ENCODE data around the gene ARPC5.

The ARPC5 gene

DNA sequence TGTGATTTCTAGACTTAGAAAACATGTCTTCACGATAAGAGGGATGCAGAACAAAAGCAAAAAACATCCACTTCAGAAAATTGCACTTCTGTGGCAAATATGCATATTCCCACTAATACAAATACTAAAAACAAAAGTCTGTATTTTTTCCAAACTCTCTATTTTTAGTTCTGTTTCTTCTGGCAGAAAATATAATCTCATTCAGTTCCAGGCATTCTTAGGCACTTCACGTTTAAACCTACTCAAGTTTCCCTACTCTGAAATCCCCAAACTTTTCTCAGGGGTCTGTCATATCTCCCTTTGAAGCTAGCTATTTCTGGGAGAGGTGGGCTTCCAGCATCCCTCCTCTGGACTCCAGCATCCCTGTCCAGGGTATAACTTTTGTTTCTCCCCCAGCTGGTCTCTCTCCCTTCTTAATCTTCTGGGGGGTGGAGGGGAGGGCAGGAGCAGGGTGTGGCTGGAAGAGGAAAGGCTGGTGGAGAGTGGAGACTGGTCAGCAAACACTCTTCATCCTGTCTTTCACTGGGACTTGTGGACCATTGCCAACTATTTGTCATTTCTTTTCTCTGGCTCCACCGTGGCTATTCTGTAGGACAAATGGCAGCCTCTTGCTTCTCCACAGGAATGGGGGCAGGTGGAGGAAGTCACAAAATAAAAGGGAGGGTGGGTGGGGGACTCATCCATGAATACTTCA, 25.7 kb downstream of the ARPC5 start:
- peak; percentile 92 for DNase-seq

DNA sequence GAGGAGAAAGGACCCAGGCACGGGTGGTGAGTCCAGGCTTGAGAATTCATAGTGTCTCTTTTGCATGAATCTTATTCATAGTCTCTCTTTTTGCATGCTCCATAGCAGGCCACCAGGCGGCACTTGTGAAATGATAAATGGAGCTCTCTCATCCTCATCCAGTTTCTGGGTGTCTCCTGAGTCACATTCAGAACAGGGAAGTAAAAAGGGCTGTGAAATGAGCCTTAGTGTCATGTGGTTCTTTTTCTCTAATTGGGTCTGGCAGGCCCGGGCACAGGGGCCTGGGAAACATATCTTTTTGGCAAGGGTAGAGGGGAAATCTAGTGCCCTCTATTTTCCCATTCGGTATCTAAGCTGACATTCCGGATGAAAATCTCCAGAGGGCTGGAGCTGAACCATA, 26.3 kb downstream of the ARPC5 start:
- peak; percentile 73 for DNase-seq

DNA sequence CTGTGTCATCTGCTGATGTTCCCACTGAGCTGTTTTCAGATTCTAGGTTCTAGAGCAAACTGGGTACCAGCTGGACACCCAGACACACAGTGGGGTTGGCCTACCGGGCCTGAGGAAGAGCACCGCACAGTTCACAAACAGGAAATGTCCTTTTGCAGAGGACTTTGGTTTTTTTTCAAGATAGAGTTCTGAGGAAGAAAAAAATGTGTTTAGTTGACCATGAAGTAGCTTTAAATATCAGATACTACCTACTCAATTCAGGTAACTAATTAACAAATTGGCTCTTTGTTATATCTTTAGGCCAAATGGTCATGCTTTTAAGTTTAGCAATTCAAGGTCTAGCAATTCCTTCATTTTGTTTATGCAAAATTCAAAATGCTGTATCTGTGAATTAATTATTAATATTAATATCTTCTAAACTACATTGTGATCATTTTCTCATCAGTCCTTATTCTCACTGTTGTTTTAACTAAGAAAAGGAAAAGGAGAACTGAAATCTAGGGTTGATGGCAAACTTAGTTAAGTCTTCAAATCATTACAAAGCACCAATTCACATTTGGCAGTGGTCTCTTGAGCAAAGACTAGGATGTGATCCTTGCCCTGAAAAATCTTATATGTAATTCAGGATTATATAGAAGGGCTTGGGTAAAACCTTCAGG, 28.1 kb downstream of the ARPC5 start:
- no peak for DNase-seq

DNA sequence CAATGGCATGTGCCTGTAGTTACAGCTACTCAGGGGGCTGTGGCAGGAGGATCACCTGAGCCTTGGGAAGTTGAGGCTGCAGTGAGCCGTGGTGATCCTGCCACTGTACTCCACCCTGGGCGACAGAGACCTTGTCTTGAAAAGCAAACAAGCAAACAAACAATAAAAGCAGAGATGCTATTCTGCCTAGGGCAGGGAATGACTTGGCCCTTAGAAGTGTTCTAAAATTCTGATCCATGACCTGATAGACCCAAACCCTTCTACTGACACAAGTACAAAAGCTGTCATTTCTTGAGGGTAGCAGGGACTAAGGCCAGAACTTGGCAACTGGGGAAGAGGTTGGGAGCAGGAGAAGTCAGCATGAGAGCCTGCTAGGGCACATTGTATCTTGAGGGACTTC, 29.7 kb downstream of the ARPC5 start:
- no peak for DNase-seq

DNA sequence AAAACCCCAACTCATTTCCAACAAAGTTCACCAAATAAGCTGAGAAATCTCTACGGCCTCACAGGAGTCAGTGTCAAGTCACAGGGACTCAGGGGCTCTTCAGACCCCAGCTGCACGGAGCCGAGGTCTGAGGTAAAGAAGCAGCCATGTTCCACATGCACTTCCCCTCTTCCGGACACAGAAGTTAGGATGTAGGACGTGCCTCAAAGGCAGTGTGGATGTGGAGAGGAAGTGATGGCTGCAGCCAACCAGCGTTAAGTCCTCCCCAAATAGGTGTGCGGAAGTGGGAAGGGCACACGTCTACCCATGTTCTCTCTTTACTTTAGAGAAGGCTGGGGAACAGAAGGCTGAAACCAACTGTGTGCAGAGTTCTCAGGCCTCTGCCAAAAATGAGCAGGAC, 30.8 kb downstream of the ARPC5 start:
- no peak for DNase-seq

DNA sequence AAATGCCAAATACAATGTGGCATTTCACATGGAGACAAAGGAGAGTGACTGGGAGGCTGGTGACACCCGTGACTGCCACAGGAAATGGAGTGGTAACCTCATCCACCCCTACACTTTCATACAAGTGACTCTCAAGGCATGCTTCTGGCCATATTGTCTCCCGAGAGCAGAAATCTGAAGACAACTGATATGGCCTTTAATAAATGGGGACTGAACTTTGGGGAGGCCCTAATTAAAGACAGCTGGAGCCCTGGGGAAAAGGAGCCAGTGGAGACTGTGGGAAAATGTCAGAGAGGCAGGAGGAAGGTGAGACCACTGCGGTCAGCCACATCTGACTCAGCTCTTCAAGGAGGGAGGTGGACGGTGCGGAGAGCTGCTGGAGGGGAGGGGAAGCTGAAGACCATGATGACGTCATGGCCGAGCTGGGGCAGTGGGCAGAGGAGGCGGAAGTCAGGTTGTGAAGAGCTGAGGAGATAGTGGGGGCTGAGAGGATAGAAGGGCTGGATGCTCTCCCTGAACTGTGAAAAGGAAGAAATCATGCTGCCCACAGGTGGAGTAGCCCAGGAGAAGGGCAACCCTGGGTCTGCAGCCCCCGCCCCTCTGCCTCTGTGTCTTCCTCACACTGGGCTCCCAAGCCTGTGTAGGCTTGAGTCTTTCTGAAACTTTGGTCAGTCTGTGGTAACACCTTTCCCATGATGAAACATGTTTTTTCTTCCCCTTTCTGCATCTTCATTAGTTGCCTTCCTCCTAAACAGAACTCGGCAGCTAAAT, 31.4 kb downstream of the ARPC5 start:
- DNase-seq, result peak; percentile 25

DNA sequence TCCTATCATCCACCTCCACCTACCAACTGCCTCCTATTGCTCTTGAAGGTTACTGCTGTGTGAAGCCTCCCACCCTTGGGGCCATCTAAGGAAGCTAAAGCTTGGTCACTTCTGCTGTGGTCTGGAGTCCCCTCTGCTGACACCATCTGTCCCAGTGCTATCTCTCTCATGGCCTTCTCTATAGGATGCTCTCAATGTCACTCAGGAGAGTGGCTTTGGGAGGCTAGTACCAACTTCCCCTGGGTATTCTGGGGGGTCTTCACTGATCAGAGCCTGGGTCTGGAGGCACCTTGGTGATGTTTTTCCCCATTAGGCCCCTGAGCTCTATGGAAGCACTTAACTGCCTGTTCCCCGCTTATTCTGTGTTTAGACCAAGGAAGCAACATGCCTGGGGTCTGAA, 33.1 kb downstream of the ARPC5 start:
- no peak for DNase-seq

DNA sequence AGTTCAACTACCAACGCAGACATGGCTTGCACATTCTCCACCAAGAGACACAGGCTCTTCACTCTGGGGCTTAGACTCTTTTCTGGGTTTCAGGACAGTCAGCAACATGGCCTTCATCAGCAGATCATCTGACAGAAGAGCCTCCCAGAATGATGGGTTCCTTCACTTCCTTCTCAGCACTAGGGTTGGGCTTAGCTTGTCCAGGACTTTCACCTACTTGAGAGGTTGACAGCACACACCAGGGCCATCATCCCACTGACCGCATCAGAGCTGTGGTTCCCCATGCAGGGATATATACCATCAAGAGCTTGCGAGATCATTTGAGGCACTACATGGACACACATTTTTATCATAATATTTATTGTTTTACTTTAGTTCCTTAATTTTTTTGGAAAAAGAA, 34.9 kb downstream of the ARPC5 start:
- no peak for DNase-seq

DNA sequence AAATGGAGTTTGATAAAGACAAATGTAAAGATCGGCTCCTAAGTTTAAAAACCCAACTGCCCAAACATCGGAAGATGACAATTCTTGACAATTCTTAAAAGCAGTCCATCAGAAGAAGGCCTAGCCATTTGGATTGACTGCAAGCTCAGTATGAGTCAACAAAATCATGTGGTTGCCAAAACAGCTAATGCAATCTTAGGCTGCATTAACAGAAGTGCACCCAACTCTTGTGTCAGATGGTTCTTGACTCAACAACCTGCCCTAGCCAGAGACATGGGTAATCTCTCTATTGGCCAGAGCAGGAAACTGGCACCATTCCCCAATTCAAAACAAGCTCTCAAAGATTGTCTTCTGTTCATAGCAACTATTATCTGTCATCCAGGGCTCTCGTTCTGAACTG, 35.4 kb downstream of the ARPC5 start:
- no peak for DNase-seq

DNA sequence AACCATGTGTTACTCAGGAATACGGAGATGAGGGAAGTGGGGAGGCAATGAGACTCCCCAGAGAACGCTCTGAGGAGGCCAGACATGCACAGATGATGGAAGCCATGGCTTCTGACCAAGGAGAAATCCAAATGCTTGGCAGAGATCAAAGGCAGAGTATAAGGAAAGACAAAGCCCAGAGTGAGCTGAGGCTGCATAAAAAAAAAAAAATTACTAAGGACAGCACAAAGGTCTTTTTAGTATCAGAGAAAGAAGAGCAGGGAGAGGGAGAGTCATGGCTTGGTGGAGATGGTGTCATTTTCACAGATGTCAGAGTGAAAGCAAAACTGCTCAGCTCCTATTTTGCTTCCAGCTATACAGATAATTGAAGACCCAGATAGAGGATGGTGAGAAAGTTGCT, 37.2 kb downstream of the ARPC5 start:
- DNase-seq, result no peak

DNA sequence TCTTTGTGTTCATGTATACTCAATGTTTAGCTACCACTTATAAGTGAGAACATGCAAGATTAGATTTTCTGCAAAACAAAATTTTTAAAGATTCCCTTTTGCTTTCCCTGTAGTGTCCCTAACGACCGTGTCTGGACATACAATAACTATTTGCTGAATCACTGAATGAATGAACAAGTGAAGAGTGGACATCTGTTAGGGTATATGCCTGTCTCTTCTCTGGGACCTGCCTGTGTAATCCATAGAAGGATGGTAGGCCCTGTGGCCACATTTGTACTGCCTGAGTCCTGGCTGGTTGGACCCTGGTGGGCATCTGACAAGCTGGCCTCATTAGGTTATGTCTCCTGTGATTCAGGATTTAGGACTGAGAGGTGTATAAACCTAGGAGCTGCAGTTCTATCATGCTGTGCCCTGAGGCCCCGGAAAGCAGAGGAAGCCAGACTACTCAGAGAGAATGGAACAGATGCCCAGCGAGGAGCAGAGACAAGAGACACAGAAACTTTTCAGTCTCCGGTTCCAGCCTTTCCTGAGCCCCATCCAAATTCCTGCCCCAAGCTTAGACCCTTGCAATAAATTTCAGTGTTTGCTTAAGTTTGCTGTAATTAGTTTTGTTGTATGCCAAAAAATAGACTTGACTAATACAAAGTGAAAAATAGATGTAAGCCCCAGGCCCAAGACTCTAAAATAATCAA, 37.8 kb downstream of the ARPC5 start:
- DNase-seq, result no peak

DNA sequence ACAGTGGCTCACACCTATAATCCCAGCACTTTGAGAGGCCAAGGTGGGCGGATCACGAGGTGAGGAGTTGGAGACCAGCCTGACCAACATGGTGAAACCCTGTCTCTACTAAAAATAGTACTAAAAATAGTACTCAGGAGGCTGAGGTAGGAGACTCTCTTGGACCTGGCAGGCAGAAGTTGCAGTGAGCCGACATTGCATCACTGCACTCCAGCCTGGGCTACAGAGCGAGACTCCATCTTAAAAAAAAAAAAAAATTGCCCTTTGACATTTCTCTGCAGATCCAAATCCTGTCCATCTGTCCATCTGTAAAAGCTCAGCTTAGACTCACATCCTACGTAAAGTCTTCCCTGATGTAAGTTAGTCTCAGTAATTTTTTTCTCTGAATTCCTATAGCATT, 39.1 kb downstream of the ARPC5 start:
- no peak for DNase-seq

DNA sequence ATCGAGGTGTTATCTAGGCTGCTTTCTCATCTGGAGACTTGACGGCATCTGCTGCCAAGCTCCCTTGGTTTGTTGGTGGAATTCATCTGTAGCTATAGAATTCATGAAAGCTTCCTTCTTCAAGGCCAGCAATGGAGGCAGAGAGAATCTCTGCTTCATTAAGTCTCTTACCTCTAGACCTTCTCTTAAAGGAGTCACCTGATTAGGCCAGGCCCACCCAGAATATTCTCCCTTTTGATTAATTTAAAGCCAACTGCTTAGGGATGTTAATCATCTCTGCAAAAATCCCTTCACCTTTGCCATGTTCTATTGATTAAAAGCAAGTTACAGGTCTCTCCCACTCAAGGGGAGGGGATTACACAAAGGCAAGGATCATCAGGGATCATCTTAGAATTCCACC, 40.0 kb downstream of the ARPC5 start:
- no peak for DNase-seq

DNA sequence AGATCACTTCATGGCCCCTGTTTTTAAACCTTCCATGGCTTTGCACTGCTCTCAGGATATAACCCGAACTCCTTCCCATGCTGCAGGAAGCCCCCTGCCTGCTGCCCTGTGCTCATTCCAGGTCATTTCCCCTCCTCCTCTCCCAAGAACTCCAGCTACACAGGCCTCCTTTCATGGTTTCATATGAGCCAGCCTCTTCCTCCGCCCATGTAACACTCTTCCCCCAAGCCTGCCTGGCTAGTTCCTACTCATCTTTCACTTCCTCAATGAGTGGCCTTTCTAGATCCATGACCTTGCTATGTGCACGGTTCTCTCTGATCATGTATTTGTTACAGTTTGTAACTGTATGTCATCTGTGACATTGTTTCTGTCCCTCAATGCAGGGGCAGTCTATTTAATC, 42.2 kb downstream of the ARPC5 start:
- DNase-seq, result no peak

DNA sequence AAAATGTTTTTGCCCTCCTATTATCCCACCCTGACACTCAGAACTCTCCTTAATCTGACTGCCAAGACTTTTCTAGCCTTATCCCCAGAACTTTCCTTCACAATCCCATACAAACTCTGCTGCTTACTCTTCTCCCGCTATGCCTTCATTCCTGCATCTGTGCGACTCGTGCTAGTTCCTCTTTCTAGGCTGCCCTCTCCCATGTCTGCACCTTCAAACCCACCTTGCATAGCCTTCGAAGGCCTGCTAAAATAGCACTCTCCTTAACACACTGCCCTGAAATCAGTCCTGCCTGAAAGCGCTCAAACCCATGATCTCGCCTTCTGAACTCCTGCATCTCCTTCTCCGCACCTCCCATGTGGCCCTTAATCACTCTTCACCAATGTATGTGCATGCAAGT, 42.9 kb downstream of the ARPC5 start:
- no peak for DNase-seq

DNA sequence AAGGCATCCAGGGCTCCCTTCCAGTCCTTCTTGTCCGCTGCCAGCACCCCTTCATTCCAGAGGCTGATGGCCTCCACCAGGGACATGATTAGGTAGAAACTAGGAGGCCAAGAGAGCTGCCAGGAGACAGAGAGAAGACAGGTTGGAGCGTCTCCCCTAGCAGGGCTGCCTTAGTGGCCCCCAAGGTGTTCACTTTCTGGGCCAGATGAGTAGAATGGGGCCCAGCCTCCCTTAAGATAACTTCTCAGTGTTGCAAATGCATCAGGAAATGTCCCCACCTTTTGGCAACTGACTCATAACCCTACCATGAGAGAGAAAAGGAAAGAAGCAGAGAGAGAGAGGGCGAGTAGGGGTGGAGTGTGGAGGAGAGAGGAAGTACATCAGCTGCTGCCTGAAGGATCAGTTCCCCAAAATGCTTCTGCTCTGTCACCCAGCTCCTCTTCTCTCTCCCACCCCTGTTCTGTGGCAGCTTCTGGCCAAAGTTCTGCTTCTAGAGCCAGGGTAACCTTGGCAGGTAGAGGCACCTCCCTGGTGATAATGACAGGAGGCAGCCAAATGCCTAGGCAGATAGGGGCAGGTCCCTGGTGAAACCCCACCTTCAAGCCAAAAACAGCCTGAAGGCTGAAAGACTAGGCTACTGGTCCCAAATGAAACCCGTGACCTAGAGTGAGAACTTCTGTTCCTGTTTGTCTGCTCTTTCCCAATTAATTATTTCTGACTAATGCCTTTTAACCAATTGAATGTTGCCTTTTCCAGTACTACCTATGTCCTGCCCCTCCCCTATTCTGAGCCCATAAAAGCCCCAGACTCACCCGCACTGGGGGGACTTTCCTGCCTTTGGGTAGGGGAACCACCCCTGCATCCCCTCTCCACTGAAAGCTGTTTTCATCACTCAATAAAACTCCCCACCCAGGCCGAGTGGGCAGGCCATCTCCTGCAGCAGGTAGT, 45.1 kb downstream of the ARPC5 start, which contains the start of gene NCF2:
Gene NCF2, minus strand, starts transcription at position 216 of the 948 bp plus-strand sequence. Its CDS starts 130 bp downstream, at position 86.
- no peak for DNase-seq

DNA sequence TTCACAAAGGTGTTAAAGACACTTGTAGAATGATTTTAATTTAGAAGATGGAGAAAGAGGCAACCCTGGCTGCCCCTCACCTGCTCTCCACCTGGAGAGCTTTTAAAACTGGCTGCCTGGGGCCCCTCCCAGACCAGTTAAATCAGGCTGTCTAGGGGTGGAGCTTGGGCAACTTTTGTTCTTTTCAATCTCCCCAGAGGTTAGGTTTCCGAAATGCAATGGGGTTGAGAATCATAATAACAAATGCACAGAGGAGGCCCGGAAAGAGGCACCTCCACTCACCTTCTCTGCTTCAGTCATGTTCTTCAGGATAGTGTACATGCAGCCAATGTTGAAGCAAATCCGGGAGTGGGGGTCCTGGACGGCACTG, 45.7 kb downstream of the ARPC5 start:
- no peak for DNase-seq

DNA sequence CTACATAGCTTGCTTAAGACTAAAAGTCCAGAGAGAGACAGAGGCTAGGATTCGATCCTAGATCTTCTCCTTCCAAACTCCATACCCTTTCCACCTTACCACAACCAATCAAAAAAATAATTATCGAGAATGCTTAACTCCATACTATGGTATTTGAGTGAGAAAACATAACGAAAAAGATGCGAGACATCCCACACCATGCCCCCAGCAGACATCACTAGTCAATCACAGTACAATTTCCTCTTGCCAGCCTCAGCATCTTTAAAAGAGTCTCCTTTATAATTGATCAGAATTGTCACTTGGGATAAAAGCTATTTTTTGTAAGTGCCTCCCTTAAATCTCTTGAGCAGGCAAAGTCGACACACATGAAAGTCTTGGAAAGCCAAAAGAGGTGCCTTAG, 46.2 kb downstream of the ARPC5 start:
- DNase-seq, result no peak

DNA sequence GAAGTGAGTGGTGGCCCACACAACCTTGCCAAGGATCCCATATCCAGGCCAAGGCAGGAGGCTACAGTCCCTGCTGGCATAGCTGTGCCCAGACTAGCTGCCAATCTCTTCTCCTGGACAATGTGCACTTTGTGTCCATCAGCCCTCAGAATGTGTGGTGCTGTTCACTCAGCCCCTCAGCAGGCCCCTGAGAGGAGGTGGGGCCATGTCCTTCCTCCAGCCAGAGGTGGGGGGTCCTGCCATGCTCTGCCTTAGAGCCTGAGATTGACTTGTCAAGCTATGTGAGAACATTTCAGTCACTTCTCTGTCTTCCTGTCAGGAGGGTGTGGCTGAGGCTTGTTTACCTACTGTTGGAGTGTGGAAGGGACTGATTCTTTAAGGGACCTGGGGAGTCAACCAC, 46.8 kb downstream of the ARPC5 start:
- peak; percentile 23 for DNase-seq

DNA sequence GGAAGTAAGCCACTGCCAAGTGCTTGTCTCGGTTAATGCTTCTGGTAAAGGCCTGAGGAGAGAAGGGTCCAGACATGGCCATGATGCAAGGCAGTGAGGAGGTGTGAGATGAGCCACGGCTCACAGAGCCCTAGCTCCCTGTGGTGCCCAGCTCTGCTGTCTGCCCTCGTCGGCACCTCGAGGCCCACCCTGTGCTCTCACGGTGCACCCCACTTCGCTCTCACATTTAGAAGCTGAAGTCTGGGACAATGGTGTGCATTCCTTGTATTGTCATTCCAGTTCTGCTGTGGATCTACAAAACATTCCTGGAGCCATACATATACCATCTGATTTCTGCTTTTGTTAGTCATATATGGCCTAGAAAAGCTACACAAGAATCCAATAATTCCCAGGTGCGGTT, 48.7 kb downstream of the ARPC5 start:
- no peak for DNase-seq

DNA sequence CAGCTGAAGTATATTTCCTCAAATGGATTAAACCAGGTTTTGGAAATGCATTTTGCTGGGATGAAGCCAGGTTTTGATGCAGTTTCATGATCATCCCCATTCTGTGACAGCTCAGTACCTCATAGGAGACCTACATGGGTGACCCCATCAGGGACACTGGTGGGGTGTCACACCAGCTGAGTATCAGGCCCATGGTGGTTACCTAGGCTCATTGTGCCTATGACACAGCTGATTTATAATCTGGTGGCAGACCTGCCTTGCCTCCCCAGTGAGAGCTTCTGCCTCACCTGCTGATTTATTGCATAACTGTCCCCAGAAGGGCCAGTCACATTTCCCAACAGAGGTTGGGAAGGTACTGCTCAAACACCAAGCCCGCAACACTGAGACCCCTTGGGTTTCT, 49.1 kb downstream of the ARPC5 start:
- DNase-seq, result no peak

DNA sequence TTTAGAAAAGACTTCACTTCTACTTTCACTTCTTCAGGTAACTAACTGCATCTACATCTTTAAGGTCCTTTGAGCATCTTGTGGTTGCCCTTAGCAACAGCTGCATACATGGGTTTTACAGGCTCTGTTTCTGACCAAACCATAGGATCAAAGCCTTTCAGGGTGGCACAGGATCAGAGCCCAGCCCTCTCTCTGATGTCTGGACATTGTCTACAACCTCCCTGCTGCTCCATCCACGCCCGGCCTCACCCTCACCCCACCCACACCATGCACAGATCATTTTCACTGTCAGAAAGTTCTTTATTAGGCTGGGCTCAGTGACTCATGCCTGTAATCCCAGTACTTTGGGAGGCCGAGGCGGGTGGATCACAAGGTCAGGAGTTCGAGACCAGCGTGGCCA, 50.5 kb downstream of the ARPC5 start:
- DNase-seq, result no peak
